Ovary (tissue), 9 donors: ENCODE measurements around the gene PITPNM3. TPM values are rescaled to one million over a fixed set of nuclear protein-coding genes. Genes with fewer than 3 reads are reported as not detected.
A peak's percentile ranks its signal among the peaks of the same experiment; 100 is the strongest.

Source experiments
- DNase-seq, 5 donors: peaks; one replicate each; pipeline ENCODE4 v3.0.0-alpha.2; 2019 to 2020
- H3K27ac ChIP-seq, 2 donors: fragments of 200-600 bp; one replicate each; pipeline versions ENCODE4 v1.5.1 to v1.8.0; 2019 to 2022
- H3K27me3 ChIP-seq: fragments of 200-600 bp; one replicate; pipeline ENCODE4 v1.8.0; 2022
- H3K36me3 ChIP-seq: fragments of 200-600 bp; sonication (generic); one replicate; pipeline ENCODE4 v1.5.1; 2019
- H3K4me1 ChIP-seq: one replicate; pipeline ENCODE4 v1.8.1; 2013; ENCODE audit warnings: mild to moderate bottlenecking, moderate library complexity; ENCODE audit not compliant: insufficient read depth
- H3K4me3 ChIP-seq: fragments of 200-600 bp; sonication (generic); one replicate; pipeline ENCODE4 v1.5.1; 2017
- H3K9me3 ChIP-seq, 2 donors: fragments of 200-600 bp in 1 of 2; sonication (generic) in 1 of 2; one replicate each; pipeline versions ENCODE4 v1.5.1 to v1.8.1; 2013 to 2019; ENCODE audit warnings: mild to moderate bottlenecking in 1 of 2, moderate library complexity in 1 of 2
- CTCF ChIP-seq, 3 donors: fragments of 450-650 bp in 2 of 3; fragments of 200-600 bp in 1 of 3; IDR thresholded peaks; one replicate each; pipeline versions ENCODE4 v1.5.1 to v1.8.0; 2016 to 2022; ENCODE audit warnings: antibody characterized with exemption in 3 of 3, mild to moderate bottlenecking in 1 of 3
- EP300 ChIP-seq: sonication (generic); formaldehyde crosslinking; IDR thresholded peaks from one replicate; pipeline ENCODE4 v1.6.1; 2017; ENCODE audit warnings: antibody characterized with exemption
- POLR2A ChIP-seq: fragments of 450-650 bp; IDR thresholded peaks from one replicate; pipeline ENCODE4 v1.6.1; 2017; ENCODE audit warnings: antibody characterized with exemption, mild to moderate bottlenecking, moderate library complexity
- WGBS, 3 donors: extraction: QIAGEN DNeasy Blood & Tissue Kit in 1 of 3; methylation state at CpG; one replicate each; pipeline versions ENCODE4 v1.1.5 to v1.1.7; 2013 to 2017; 5-methylcytosine and 5-hydroxymethylcytosine counted together
- intact Hi-C, 4 donors: fragments of 100-400 bp; cut with DNase I; formaldehyde crosslinking; loops; one replicate each; pipeline versions ENCODE4 v1.11.0 to v1.15.1; 2022 to 2023
- polyA plus RNA-seq, 2 donors: library from polyadenylated mRNA; stranded (reverse); fragments of 200-250 nt in 1 of 2; fragments of 350-450 nt in 1 of 2; fragmentation: Illumina TruSeq in 1 of 2; extraction: RNeasy Lipid Tissue Mini Kit (QIAGEN cat#74804) in 1 of 2; gene quantifications; one replicate each; pipeline ENCODE4 v1.2.3, GENCODE V29; 2013 to 2014
- total RNA-seq, 7 donors: library from RNA; depleted of rRNA in 2 of 7; stranded (reverse); fragments of >200 nt in 2 of 7; fragmentation: NEBNext Ultra II Directional in 3 of 7; extraction: Animal tissue kit (Norgen Biotek cat#: 25700) in 3 of 7; gene quantifications; one replicate each; pipeline versions ENCODE4 v1.1.0 to v1.2.4, GENCODE V29; 2016 to 2023
- donor health status: DM: no; HTN: no; CAD: no; lungs with moderate emphysema.
- donor health status: DM: no; HTN: no; CAD: no.
- donor health status: Bipolar disorder and iron deficiency.
- donor health status: DM: yes; HTN: yes; CAD: no.
- donor health status: DM: no; HTN: no; CAD: no.
- donor health status: DM: yes; HTN: yes; CAD: no.

PITPNM3 gene
- total and polyA plus RNA-seq, 9 donors: 10.0 to 68.7 (median 17.9) TPM

DNA sequence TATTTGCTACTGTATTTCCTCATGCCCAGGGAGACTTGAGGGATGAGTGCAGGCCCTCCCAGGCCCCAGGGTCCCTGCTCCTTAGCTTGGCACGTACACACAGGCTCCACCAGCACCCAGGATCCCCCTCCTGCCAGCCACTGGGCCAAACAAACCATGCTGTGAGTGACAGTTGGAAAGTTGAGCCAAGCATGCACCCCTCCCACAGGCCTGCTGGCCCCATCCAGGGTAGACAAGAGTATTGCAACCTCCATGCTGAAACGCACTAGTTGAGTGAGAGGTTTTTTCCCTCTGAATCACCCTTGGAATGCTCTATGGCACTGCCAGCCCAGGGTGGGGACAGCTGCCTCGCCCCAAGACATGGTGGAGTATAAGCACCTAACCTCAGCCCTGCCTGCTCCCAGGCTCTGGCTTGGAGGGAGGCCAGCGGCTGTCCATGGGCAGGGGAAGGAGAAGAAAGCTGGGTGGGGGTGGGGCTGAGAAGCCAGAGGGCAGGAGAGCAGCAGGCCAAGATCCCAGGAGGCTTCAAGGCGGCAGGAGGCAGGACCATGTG, 49.6 kb downstream of the PITPNM3 start:
- Histone ChIP-seq H3K27ac (no peak overlapping the region), H3K36me3 (no peaks in the 10 kb centered on the region), H3K27me3 (no peaks in the 10 kb centered on the region), H3K9me3 (no peaks in the 10 kb centered on the region), H3K4me3 (no peak overlapping the region), H3K4me1 (peaks cover 27% of the 10 kb centered on the region)
- 56 to 65% (median 58%) methylated on average over 5 of the region's 5 CpGs for WGBS, 3 donors
- intact Hi-C loops: no loop called here
- no peak for TF ChIP-seq EP300
- no peak for TF ChIP-seq CTCF (IDR thresholded peaks at IDR 0.05)
- TF ChIP-seq POLR2A: no peak
- peak in 3 of 5 donors; percentile 40 to 50 (median 40) for DNase-seq

GRCh38 chr17:6505425-6506142, 50.8 kb downstream of the PITPNM3 start:
- TF ChIP-seq CTCF (IDR thresholded peaks at IDR 0.05) (no peak), EP300 (no peak), POLR2A (no peak)
- H3K9me3 ChIP-seq: no peaks in the 10 kb centered on the region
- no peaks in the 10 kb centered on the region for H3K27me3 ChIP-seq
- intact Hi-C loops: no loop called here
- H3K36me3 ChIP-seq: no peaks in the 10 kb centered on the region
- WGBS, 3 donors: 41 to 73% (median 53%) methylated on average over 11 to 12 of the region's 12 CpGs
- DNase-seq: peak in 1 of 5 donors; percentile 28
- H3K4me1 ChIP-seq: peaks cover 27% of the 10 kb centered on the region
- H3K27ac ChIP-seq: no peak overlapping the region
- H3K4me3 ChIP-seq: no peak overlapping the region

GRCh38 chr17:6503641-6504195, 52.6 kb downstream of the PITPNM3 start:
- TF ChIP-seq POLR2A (no peak), EP300 (no peak), CTCF (IDR thresholded peaks at IDR 0.05) (no peak)
- 88 to 91% (median 90%) methylated on average over 7 of the region's 7 CpGs for WGBS, 3 donors
- Histone ChIP-seq H3K27ac (no peak overlapping the region), H3K4me1 (peaks cover 25% of the 10 kb centered on the region), H3K36me3 (no peaks in the 10 kb centered on the region), H3K27me3 (no peaks in the 10 kb centered on the region), H3K9me3 (no peaks in the 10 kb centered on the region), H3K4me3 (no peak overlapping the region)
- no peak for DNase-seq
- intact Hi-C loops: no loop called here

DNA sequence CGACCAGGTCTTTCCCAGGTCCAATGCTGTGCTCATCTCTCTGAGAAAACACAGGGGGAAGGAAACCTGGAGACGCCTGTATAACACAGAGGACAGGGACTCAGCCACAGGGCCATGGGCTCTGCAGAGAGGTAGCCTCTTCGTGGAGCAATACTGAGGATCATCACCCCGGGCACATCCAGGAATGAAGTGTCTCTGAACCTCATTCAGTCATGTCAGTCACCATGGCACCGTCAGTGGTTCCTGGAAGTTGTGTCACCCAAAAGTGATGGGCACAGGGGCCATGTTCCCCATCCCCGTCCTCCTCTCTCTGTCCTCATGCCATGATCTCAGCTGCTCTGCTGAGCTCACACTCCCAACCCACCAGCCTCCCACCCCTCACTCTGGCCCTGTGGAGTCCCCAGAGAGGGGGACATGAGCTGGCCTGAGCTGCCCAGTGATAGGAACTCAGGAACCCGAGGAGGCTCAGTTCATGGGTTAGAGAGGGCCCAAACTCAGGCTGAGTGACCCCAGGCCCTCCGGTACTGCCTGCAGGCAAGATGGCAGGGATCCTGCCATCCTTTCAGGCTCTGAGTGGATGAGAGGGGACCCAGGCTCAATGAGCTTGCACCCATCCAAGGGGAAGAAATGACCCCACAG, 53.4 kb downstream of the PITPNM3 start:
- no peaks in the 10 kb centered on the region for H3K36me3 ChIP-seq
- WGBS, 3 donors: 88 to 94% (median 89%) methylated on average over 8 of the region's 8 CpGs
- no peak overlapping the region for H3K27ac ChIP-seq
- H3K9me3 ChIP-seq: no peaks in the 10 kb centered on the region
- intact Hi-C loops: no loop called here
- H3K27me3 ChIP-seq: no peaks in the 10 kb centered on the region
- H3K4me1 ChIP-seq: peaks cover 19% of the 10 kb centered on the region
- TF ChIP-seq EP300 (no peak), CTCF (IDR thresholded peaks at IDR 0.05) (no peak), POLR2A (no peak)
- no peak overlapping the region for H3K4me3 ChIP-seq
- no peak for DNase-seq
